Mesendoderm (in vitro differentiated cells): ENCODE measurements around the gene LRRC15.

Experiments used
- DNase-seq: peaks from one replicate; pipeline ENCODE4 v3.0.0; 2013
- H2AK5ac ChIP-seq: 2 replicates; pipeline ENCODE4 v1.6.1; 2013; ENCODE audit warnings: low read length, inconsistent platforms
- H2BK120ac ChIP-seq: 2 replicates; pipeline ENCODE4 v1.6.1; 2013; ENCODE audit warnings: low read depth, mild to moderate bottlenecking, low read length, moderate library complexity, mixed read lengths
- H2BK15ac ChIP-seq: replicated peaks from 2 replicates; pipeline ENCODE4 v1.6.1; 2013; ENCODE audit warnings: low read depth, mild to moderate bottlenecking, moderate library complexity
- H2BK5ac ChIP-seq: 2 replicates; pipeline ENCODE4 v1.6.1; 2013; ENCODE audit warnings: low read length, inconsistent platforms
- H3K18ac ChIP-seq: 2 replicates; pipeline ENCODE4 v1.6.1; 2013; ENCODE audit warnings: mild to moderate bottlenecking, low read length, mixed read lengths
- H3K23ac ChIP-seq: one replicate; pipeline ENCODE4 v1.6.1; 2013; ENCODE audit warnings: low read length
- H3K27ac ChIP-seq: 2 replicates; pipeline ENCODE4 v1.5.1; 2013; ENCODE audit warnings: low read depth, mild to moderate bottlenecking, inconsistent platforms, low read length, moderate library complexity
- H3K27me3 ChIP-seq: 2 replicates; pipeline ENCODE4 v1.6.1; 2013; ENCODE audit warnings: low read length, control low read depth, mild to moderate bottlenecking, inconsistent platforms; ENCODE audit not compliant: insufficient read depth, poor library complexity
- H3K36me3 ChIP-seq: 2 replicates; pipeline ENCODE4 v1.6.1; 2013; ENCODE audit warnings: low read length, inconsistent platforms; ENCODE audit not compliant: control insufficient read depth, insufficient read depth
- H3K4ac ChIP-seq: one replicate; pipeline ENCODE4 v1.6.1; 2013; ENCODE audit warnings: low read depth, mild to moderate bottlenecking, low read length, moderate library complexity
- H3K4me1 ChIP-seq: 2 replicates; pipeline ENCODE4 v1.6.1; 2013; ENCODE audit warnings: low read depth, low read length, inconsistent platforms; ENCODE audit not compliant: control insufficient read depth
- H3K4me2 ChIP-seq: 2 replicates; pipeline ENCODE4 v1.6.1; 2013; ENCODE audit warnings: low read length
- H3K4me3 ChIP-seq: 2 replicates; pipeline ENCODE4 v1.5.1; 2013; ENCODE audit warnings: mild to moderate bottlenecking, low read length
- H3K56ac ChIP-seq: one replicate; pipeline ENCODE4 v1.6.1; 2013; ENCODE audit warnings: low read length
- H3K79me1 ChIP-seq: 2 replicates; pipeline ENCODE4 v1.6.1; 2013; ENCODE audit warnings: low read length, inconsistent platforms
- H3K79me2 ChIP-seq: 2 replicates; pipeline ENCODE4 v1.6.1; 2013; ENCODE audit warnings: mild to moderate bottlenecking, low read length; ENCODE audit not compliant: control insufficient read depth, insufficient read depth
- H3K9ac ChIP-seq: 2 replicates; pipeline ENCODE4 v1.6.1; 2013; ENCODE audit warnings: low read length, inconsistent platforms
- H4K5ac ChIP-seq: one replicate; pipeline ENCODE4 v1.6.1; 2013; ENCODE audit warnings: low read length
- H4K8ac ChIP-seq: one replicate; pipeline ENCODE4 v1.6.1; 2013; ENCODE audit warnings: low read depth, mild to moderate bottlenecking, control low read depth, low read length, moderate library complexity
- WGBS: extraction: QIAGEN DNeasy Blood & Tissue Kit; methylation state at CpG from one replicate; pipeline ENCODE4 v1.1.7; 2013; ENCODE audit warnings: low lambda C conversion rate, missing lambda C conversion rate; ENCODE audit not compliant: insufficient coverage; ENCODE audit errors: extremely low coverage; 5-methylcytosine and 5-hydroxymethylcytosine counted together

The LRRC15 gene

GRCh38 chr3:194367992-194368841 lies 1.3 kb downstream of the LRRC15 start:
- WGBS = no CpG with 5 or more reads among the region's 18 CpGs
- H3K4me2 ChIP-seq = no peak overlapping the region
- no peak overlapping the region for H4K8ac ChIP-seq
- H3K18ac ChIP-seq = no peak overlapping the region
- H3K36me3 ChIP-seq = no peaks in the 10 kb centered on the region
- peak overlapping the region; percentile 1 for H3K23ac ChIP-seq
- no peak overlapping the region for H2AK5ac ChIP-seq
- no peaks in the 10 kb centered on the region for H3K27me3 ChIP-seq
- no peak overlapping the region for H4K5ac ChIP-seq
- H3K79me2 ChIP-seq = no peaks in the 10 kb centered on the region
- H3K4me3 ChIP-seq = no peak overlapping the region
- peak overlapping the region; percentile 56 for H3K56ac ChIP-seq
- DNase-seq = no peak
- no peaks in the 10 kb centered on the region for H3K79me1 ChIP-seq
- no peak overlapping the region for H2BK5ac ChIP-seq
- H2BK15ac ChIP-seq = no peak overlapping the region
- no peak overlapping the region for H3K4ac ChIP-seq
- H3K27ac ChIP-seq = no peak overlapping the region
- peaks cover 2% of the 10 kb centered on the region for H3K4me1 ChIP-seq
- no peak overlapping the region for H3K9ac ChIP-seq
- no peak overlapping the region for H2BK120ac ChIP-seq

- DNase-seq = no peak
- Histone ChIP-seq H3K18ac (no peak overlapping the region), H3K79me2 (no peaks in the 10 kb centered on the region), H3K9ac (no peak overlapping the region), H3K4me2 (no peak overlapping the region), H4K8ac (no peak overlapping the region), H3K4ac (no peak overlapping the region), H2BK120ac (no peak overlapping the region), H2BK5ac (no peak overlapping the region), H3K4me3 (no peak overlapping the region), H3K56ac (peak overlapping the region; percentile 34), H3K27me3 (no peaks in the 10 kb centered on the region), H2BK15ac (no peak overlapping the region), H3K79me1 (no peaks in the 10 kb centered on the region), H3K23ac (no peak overlapping the region), H2AK5ac (no peak overlapping the region), H3K4me1 (peaks cover 2% of the 10 kb centered on the region), H4K5ac (no peak overlapping the region), H3K27ac (no peak overlapping the region), H3K36me3 (no peaks in the 10 kb centered on the region)
- no CpG with 5 or more reads among the region's 12 CpGs for WGBS
Observed at GRCh38 chr3:194365978-194366490, 3.5 kb downstream of the LRRC15 start.

DNA sequence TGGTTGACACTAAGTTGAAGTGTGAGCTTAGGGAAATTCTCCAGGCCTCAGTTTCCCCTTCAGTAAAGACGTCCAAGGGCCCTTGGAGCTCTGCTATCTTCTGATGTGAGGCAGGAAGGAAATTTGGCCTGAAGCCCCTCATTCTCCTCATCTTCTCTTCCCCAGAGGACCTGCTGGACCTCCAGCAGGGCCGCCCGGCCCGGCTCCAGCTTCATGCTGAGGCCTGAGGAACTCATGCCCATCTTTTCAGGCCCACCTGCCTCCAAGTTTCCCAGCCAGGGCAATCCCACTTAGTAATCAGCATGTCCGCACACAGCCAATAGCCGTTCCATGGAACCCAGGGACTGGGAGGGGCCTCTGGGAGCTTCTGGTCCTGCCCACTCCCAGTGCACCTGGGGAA lies 4.0 kb downstream of the LRRC15 start:
- Histone ChIP-seq H3K27me3 (no peaks in the 10 kb centered on the region), H3K56ac (no peak overlapping the region), H3K4me1 (peaks cover 2% of the 10 kb centered on the region), H2AK5ac (no peak overlapping the region), H3K18ac (no peak overlapping the region), H4K8ac (no peak overlapping the region), H3K4ac (no peak overlapping the region), H3K9ac (no peak overlapping the region), H3K79me2 (no peaks in the 10 kb centered on the region), H3K79me1 (no peaks in the 10 kb centered on the region), H3K23ac (no peak overlapping the region), H2BK5ac (no peak overlapping the region), H3K36me3 (no peaks in the 10 kb centered on the region), H2BK120ac (no peak overlapping the region), H2BK15ac (no peak overlapping the region), H3K27ac (no peak overlapping the region), H3K4me3 (no peak overlapping the region), H3K4me2 (no peak overlapping the region), H4K5ac (no peak overlapping the region)
- no CpG with 5 or more reads among the region's 6 CpGs for WGBS
- DNase-seq = no peak

- Histone ChIP-seq H2BK5ac (no peak overlapping the region), H3K4me1 (peaks cover 2% of the 10 kb centered on the region), H3K9ac (no peak overlapping the region), H3K79me1 (no peaks in the 10 kb centered on the region), H3K27ac (no peak overlapping the region), H3K23ac (no peak overlapping the region), H3K27me3 (no peaks in the 10 kb centered on the region), H3K18ac (no peak overlapping the region), H2AK5ac (no peak overlapping the region), H2BK15ac (no peak overlapping the region), H4K8ac (no peak overlapping the region), H3K36me3 (no peaks in the 10 kb centered on the region), H3K4me3 (no peak overlapping the region), H3K56ac (peak overlapping the region; percentile 56), H4K5ac (no peak overlapping the region), H3K79me2 (no peaks in the 10 kb centered on the region), H3K4me2 (no peak overlapping the region), H2BK120ac (no peak overlapping the region), H3K4ac (no peak overlapping the region)
- peak; percentile 60 for DNase-seq
- WGBS = no CpG with 5 or more reads among the region's 20 CpGs
Observed at GRCh38 chr3:194364652-194365434, 4.7 kb downstream of the LRRC15 start.

- H3K4me3 ChIP-seq = no peak overlapping the region
- no peak overlapping the region for H3K18ac ChIP-seq
- no peak overlapping the region for H4K5ac ChIP-seq
- DNase-seq = no peak
- no CpG with 5 or more reads among the region's 3 CpGs for WGBS
- H2BK120ac ChIP-seq = no peak overlapping the region
- no peaks in the 10 kb centered on the region for H3K36me3 ChIP-seq
- no peaks in the 10 kb centered on the region for H3K79me1 ChIP-seq
- no peak overlapping the region for H2BK15ac ChIP-seq
- no peak overlapping the region for H3K56ac ChIP-seq
- H3K4me1 ChIP-seq = peaks cover under 1% of the 10 kb centered on the region
- H4K8ac ChIP-seq = no peak overlapping the region
- no peaks in the 10 kb centered on the region for H3K79me2 ChIP-seq
- H2BK5ac ChIP-seq = no peak overlapping the region
- H3K23ac ChIP-seq = no peak overlapping the region
- no peak overlapping the region for H2AK5ac ChIP-seq
- H3K4ac ChIP-seq = no peak overlapping the region
- H3K27ac ChIP-seq = no peak overlapping the region
- H3K9ac ChIP-seq = no peak overlapping the region
- no peaks in the 10 kb centered on the region for H3K27me3 ChIP-seq
- H3K4me2 ChIP-seq = no peak overlapping the region
Observed at GRCh38 chr3:194364314-194364651, 5.3 kb downstream of the LRRC15 start.
